Kidney glomerular epithelial cell (primary cell): ENCODE measurements around the gene GPHA2.
A peak's percentile ranks its signal among the peaks of the same experiment; 100 is the strongest.

Source experiments
- DNase-seq: peaks from one replicate; lab custom pipeline; 2025; lab: John Stamatoyannopoulos, UW

The GPHA2 gene

GRCh38 chr11:64910451-64911093 lies 25.1 kb downstream of the GPHA2 start:
- no peak for DNase-seq

GRCh38 chr11:64909653-64910343 lies 25.9 kb downstream of the GPHA2 start:
- DNase-seq, result no peak

GRCh38 chr11:64908766-64909165 lies 26.9 kb downstream of the GPHA2 start:
- no peak for DNase-seq

GRCh38 chr11:64906314-64906635 lies 29.4 kb downstream of the GPHA2 start:
- DNase-seq, result no peak

GRCh38 chr11:64905516-64906313 lies 30.0 kb downstream of the GPHA2 start:
- no peak for DNase-seq

GRCh38 chr11:64903291-64903833 lies 32.3 kb downstream of the GPHA2 start:
- no peak for DNase-seq

- DNase-seq, result no peak
Observed at GRCh38 chr11:64902102-64902900, 33.4 kb downstream of the GPHA2 start.

- no peak for DNase-seq
Observed at GRCh38 chr11:64900774-64901173, 34.9 kb downstream of the GPHA2 start.

GRCh38 chr11:64900263-64900678 lies 35.4 kb downstream of the GPHA2 start:
- peak; percentile 30 for DNase-seq

GRCh38 chr11:64898541-64898940 lies 37.2 kb downstream of the GPHA2 start:
- DNase-seq, result no peak

GRCh38 chr11:64898076-64898445 lies 37.6 kb downstream of the GPHA2 start:
- DNase-seq, result no peak

- DNase-seq, result no peak
Observed at GRCh38 chr11:64897381-64898075, 38.2 kb downstream of the GPHA2 start.

GRCh38 chr11:64896448-64897022 lies 39.2 kb downstream of the GPHA2 start:
- no peak for DNase-seq

- no peak for DNase-seq
Observed at GRCh38 chr11:64894812-64895452, 40.8 kb downstream of the GPHA2 start.

- peak; percentile 44 for DNase-seq
Observed at GRCh38 chr11:64894070-64894811, 41.5 kb downstream of the GPHA2 start.

- DNase-seq, result no peak
Observed at GRCh38 chr11:64893194-64894069, 42.3 kb downstream of the GPHA2 start.

GRCh38 chr11:64892838-64893193 lies 42.9 kb downstream of the GPHA2 start:
- DNase-seq, result no peak

- DNase-seq, result no peak
Observed at GRCh38 chr11:64892411-64892831, 43.3 kb downstream of the GPHA2 start.

- no peak for DNase-seq
Observed at GRCh38 chr11:64891880-64892279, 43.8 kb downstream of the GPHA2 start.
